ENCODE measurements around the gene ID2.

DNA sequence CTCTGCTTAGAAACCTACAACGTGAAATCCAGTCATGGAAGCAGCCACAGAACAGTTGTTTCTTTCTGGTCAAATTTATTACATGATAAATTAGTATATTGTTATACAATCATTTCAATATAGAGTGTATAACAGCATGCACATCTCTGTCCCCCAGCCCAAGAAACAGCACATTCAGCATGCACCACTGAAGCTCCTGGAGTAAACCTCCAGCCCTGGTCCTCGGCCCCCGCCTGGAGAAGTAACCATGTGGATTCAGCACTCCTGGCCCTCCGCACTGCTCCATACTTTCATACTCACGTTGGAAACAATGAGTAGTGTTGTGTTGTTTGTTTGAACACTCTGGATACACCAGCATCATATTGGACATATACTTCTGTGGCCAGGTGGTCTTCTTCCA lies 15.3 kb upstream of the ID2 start:
- TF ChIP-seq, protein P1, sequence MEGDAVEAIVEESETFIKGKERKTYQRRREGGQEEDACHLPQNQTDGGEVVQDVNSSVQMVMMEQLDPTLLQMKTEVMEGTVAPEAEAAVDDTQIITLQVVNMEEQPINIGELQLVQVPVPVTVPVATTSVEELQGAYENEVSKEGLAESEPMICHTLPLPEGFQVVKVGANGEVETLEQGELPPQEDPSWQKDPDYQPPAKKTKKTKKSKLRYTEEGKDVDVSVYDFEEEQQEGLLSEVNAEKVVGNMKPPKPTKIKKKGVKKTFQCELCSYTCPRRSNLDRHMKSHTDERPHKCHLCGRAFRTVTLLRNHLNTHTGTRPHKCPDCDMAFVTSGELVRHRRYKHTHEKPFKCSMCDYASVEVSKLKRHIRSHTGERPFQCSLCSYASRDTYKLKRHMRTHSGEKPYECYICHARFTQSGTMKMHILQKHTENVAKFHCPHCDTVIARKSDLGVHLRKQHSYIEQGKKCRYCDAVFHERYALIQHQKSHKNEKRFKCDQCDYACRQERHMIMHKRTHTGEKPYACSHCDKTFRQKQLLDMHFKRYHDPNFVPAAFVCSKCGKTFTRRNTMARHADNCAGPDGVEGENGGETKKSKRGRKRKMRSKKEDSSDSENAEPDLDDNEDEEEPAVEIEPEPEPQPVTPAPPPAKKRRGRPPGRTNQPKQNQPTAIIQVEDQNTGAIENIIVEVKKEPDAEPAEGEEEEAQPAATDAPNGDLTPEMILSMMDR (IDR thresholded peaks at IDR 0.05), result no peak
- no peak for TF ChIP-seq POLR2A (IDR thresholded peaks at IDR 0.05)
